ENCODE measurements around the gene POC1A. TPM values are rescaled to one million over a fixed set of nuclear protein-coding genes. Genes with fewer than 3 reads are reported as not detected.

Gene POC1A
- total and polyA plus RNA-seq, 3 donors from 2014 or later, result 16.7 to 36.1 (median 21.7) TPM

DNA sequence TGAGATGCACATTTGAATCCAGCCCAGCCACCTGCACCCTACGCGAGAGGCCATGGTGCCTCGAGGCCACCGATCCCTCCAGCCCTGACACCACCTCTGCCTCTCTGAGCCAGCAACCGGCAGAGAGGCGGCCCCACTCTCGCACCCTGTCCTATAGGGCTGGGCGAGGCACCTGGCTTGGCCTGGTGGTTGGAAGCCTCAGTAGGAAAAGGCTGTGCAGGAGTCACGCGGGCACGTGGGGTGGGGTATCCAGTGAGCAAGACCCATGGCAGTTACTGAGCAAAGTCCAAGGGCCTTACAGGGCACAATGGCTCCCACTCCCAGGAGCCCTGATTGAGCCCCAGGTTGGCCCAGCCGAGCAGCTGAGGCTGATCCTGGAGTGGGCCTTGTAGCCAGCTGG is 85.5 kb downstream of the POC1A start:
- Histone ChIP-seq H3K9me3 (no peaks in the 10 kb centered on the region), H3K36me3 (ENCODE audit: low read depth, missing control alignments) (no peaks in the 10 kb centered on the region), H3K4me3 (no peak overlapping the region), H3K27me3 (no peaks in the 10 kb centered on the region), H3K4me1 (peaks cover 11% of the 10 kb centered on the region), H3K27ac (no peak overlapping the region)
- TF ChIP-seq POLR2A (IDR thresholded peaks at IDR 0.05), result no peak
- TF ChIP-seq, protein P1, sequence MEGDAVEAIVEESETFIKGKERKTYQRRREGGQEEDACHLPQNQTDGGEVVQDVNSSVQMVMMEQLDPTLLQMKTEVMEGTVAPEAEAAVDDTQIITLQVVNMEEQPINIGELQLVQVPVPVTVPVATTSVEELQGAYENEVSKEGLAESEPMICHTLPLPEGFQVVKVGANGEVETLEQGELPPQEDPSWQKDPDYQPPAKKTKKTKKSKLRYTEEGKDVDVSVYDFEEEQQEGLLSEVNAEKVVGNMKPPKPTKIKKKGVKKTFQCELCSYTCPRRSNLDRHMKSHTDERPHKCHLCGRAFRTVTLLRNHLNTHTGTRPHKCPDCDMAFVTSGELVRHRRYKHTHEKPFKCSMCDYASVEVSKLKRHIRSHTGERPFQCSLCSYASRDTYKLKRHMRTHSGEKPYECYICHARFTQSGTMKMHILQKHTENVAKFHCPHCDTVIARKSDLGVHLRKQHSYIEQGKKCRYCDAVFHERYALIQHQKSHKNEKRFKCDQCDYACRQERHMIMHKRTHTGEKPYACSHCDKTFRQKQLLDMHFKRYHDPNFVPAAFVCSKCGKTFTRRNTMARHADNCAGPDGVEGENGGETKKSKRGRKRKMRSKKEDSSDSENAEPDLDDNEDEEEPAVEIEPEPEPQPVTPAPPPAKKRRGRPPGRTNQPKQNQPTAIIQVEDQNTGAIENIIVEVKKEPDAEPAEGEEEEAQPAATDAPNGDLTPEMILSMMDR (IDR thresholded peaks at IDR 0.05), result no peak
- DNase-seq, result no peak
- intact Hi-C loops (cut with DNase I; ENCODE audit: low total_unique reads), result no loop called here
- WGBS, 2 donors, result 85 to 90% methylated on average over 6 to 12 of the region's 12 CpGs

DNA sequence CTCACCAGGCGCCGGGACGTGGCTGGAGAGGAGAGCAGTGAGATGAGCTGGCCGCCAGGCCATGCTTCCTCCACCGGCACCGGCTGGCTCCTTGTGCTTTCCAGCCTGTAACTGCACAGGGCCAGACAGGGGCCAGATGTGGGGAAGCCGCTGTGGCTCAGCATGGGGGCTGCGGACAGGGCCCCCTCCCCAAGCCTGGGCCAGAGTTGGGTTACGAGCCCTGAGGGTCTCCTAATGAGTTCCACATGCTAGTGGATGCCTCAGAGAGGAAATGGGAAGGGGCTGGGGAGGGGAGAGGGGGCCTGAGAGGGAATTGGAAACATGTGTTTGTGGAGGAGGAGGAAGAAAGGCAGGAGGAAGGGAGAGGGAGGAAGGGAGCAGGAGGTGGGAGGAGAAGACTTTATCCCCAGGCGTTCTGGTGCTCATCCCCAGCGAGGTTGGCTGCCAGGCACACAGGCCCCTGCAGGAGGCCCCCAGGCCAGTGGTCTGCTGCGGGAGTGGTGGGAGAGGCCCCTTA is 86.1 kb downstream of the POC1A start:
- no peak for DNase-seq
- Histone ChIP-seq H3K36me3 (ENCODE audit: low read depth, missing control alignments) (no peaks in the 10 kb centered on the region), H3K9me3 (no peaks in the 10 kb centered on the region), H3K27ac (no peak overlapping the region), H3K27me3 (no peaks in the 10 kb centered on the region), H3K4me3 (no peak overlapping the region), H3K4me1 (peaks cover 11% of the 10 kb centered on the region)
- 54 to 65% methylated on average over 12 of the region's 12 CpGs for whole genome bisulfite sequencing, 2 donors
- intact Hi-C loops (cut with DNase I; ENCODE audit: low total_unique reads), result no loop called here
- TF ChIP-seq, protein P1 (IDR thresholded peaks at IDR 0.05), result no peak
- TF ChIP-seq POLR2A (IDR thresholded peaks at IDR 0.05), result no peak

DNA sequence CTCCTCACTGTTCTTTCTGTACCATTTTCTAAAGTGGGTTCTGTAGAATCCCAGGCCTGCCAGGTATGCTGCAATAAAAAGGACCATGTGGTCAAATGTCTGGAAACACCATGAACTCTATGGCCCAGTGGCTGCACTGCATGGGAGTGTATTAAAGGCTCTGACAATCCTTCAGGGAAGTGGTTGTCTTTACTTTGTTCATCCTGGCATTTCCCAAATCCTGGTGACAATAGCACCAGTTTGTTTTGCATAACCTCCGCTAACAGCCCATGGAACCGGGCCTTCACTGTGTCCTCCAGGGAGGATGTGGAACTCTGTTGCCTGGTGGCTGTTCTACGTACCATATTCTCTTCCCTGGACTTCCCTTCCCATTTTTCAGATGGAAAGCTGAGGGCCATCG is 86.7 kb downstream of the POC1A start:
- Histone ChIP-seq H3K9me3 (no peaks in the 10 kb centered on the region), H3K36me3 (ENCODE audit: low read depth, missing control alignments) (no peaks in the 10 kb centered on the region), H3K27ac (no peak overlapping the region), H3K4me1 (peaks cover 11% of the 10 kb centered on the region), H3K27me3 (no peaks in the 10 kb centered on the region), H3K4me3 (no peak overlapping the region)
- intact Hi-C loops (cut with DNase I; ENCODE audit: low total_unique reads), result no loop called here
- WGBS, 2 donors, result 89 to 92% methylated on average over 4 of the region's 4 CpGs
- no peak for DNase-seq
- no peak for TF ChIP-seq POLR2A (IDR thresholded peaks at IDR 0.05)
- TF ChIP-seq, protein P1 (IDR thresholded peaks at IDR 0.05), result no peak

DNA sequence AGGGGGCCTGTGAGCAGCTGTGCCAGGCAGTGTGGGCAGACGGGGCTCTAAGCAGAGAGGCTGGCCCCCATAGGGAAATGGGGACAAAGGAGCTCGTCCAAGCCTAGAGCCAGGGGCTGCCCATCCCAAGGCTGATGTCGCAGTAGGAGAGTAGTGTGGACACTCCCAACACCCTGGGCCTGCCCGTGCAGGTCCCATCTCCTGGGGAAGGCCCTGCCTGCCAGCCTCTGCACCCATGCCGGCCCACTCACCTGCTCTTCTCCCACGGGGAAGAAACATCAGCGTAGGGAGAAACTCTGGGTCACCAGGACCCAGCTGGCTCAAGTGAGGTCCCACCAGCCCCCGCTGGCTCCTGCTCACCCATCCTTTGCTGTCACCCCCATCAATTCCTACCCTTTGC is 87.2 kb downstream of the POC1A start:
- Histone ChIP-seq H3K4me3 (no peak overlapping the region), H3K27me3 (no peaks in the 10 kb centered on the region), H3K36me3 (ENCODE audit: low read depth, missing control alignments) (no peaks in the 10 kb centered on the region), H3K27ac (no peak overlapping the region), H3K9me3 (no peaks in the 10 kb centered on the region), H3K4me1 (peaks cover 11% of the 10 kb centered on the region)
- no peak for TF ChIP-seq POLR2A (IDR thresholded peaks at IDR 0.05)
- TF ChIP-seq, protein P1 (IDR thresholded peaks at IDR 0.05), result no peak
- WGBS, 2 donors, result 92 to 98% methylated on average over 4 to 8 of the region's 8 CpGs
- intact Hi-C loops (cut with DNase I; ENCODE audit: low total_unique reads), result no loop called here
- no peak for DNase-seq

DNA sequence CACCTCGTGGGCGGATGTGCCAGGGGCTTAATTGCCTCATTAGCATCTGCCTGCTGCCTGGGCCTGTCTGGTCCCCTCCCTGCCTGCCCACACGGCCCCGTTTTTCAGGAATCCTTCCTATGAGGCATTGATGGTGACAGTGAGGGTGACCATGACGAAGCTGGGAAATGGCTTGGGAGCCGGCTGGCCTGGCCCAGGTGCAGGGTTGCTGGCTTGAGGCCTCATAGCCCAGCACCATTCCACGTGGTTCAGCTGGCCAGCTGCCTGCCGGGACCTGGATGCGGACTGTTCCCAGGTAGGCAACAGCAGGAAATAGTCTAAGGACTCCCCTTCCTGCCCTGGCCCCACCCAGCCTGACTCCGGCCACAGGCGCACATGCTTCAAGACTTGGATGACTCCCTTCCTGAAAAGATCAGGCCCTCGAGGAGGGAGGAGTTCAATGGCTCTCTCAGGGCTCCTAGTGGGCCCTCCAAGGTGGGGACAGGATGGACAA is 88.9 kb downstream of the POC1A start:
- no peak for TF ChIP-seq POLR2A (IDR thresholded peaks at IDR 0.05)
- TF ChIP-seq, protein P1 (IDR thresholded peaks at IDR 0.05), result no peak
- intact Hi-C loops (cut with DNase I; ENCODE audit: low total_unique reads), result no loop called here
- WGBS, 2 donors, result 73 to 80% methylated on average over 1 to 12 of the region's 12 CpGs

More for the DNA sequence above, 88.9 kb downstream of the POC1A start:
- H3K27me3 ChIP-seq, result no peaks in the 10 kb centered on the region
- no peaks in the 10 kb centered on the region for H3K9me3 ChIP-seq
- H3K4me1 ChIP-seq, result peaks cover 3% of the 10 kb centered on the region
- H3K27ac ChIP-seq, result no peak overlapping the region
- no peak for DNase-seq
- H3K4me3 ChIP-seq, result no peak overlapping the region
- H3K36me3 ChIP-seq (ENCODE audit: low read depth, missing control alignments), result no peaks in the 10 kb centered on the region

Data from testis (tissue), 3 donors.